ENCODE results near the gene GOLPH3L. TPM values are rescaled to one million over a fixed set of nuclear protein-coding genes. Genes with fewer than 3 reads are reported as not detected.
"Not testable (repeated sequence)": the region's sequence is repeated elsewhere in the genome, so short reads cannot be mapped to it uniquely, and the experiment has no call there.

GOLPH3L gene
- total RNA-seq, 1 donor from 2014 or later: 14.7 TPM

DNA sequence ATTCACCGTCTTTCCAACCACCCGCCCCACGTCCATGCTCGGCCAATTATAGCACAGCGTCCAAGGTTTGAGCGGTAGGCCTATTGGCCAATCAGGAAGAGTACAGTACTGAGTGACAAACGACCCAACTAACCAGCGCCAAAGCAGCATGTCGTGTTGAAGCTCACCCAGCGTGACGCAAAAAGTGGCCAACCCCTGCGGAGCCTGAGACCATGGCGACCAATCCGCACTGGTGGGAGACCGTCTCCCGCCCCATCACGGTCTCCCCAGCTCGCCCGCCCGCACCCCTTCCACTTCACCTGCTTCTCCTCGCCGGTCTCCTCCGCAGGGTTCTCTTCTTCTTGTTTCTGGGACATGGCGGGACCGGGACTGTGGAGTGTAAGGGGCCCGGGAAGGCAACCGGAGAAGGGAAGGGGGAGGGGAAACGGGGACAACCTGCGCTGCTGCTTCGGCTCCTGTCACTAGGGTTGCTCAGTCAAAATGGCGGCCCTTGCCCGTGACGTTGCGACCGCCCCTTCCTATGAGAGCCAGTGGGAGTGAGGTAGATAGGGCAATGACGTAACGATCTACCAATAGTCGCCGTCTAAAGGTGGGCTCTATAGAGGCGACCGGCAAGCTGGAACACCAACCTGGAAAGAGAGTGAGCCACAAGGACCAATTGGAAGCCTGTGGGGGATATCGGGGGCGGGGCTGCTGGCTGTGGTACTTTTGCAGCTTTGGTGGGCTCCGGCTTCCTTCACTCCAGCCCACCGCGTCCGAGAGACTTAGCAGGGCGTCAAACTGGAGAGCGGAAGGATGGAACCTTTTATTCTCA is 67.6 kb downstream of the GOLPH3L start, which contains the start of gene ENSA:
TSS of gene ENSA (minus strand) at position 498 of the 814 bp plus-strand sequence. CDS start at position 356, 142 bp downstream.
- Histone ChIP-seq H3K36me3 (peaks cover 32 to 33% of the 10 kb centered on the region in 2 donors), H3K27me3 (no peaks in the 10 kb centered on the region), H3K4me3 (peak within 1 kb of the TSS; percentile 83 to 85), H3K4me1 (peaks cover 6 to 10% of the 10 kb centered on the region in 2 donors), H3K27ac (peak within 1 kb of the TSS; percentile 88 to 97), H3K9me3 (no peaks in the 10 kb centered on the region)
- DNase-seq (ENCODE audit: low spot score in 2 of 2): peak; percentile 97 to 99
- TF ChIP-seq, protein P1, sequence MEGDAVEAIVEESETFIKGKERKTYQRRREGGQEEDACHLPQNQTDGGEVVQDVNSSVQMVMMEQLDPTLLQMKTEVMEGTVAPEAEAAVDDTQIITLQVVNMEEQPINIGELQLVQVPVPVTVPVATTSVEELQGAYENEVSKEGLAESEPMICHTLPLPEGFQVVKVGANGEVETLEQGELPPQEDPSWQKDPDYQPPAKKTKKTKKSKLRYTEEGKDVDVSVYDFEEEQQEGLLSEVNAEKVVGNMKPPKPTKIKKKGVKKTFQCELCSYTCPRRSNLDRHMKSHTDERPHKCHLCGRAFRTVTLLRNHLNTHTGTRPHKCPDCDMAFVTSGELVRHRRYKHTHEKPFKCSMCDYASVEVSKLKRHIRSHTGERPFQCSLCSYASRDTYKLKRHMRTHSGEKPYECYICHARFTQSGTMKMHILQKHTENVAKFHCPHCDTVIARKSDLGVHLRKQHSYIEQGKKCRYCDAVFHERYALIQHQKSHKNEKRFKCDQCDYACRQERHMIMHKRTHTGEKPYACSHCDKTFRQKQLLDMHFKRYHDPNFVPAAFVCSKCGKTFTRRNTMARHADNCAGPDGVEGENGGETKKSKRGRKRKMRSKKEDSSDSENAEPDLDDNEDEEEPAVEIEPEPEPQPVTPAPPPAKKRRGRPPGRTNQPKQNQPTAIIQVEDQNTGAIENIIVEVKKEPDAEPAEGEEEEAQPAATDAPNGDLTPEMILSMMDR (IDR thresholded peaks at IDR 0.05): no peak
- intact Hi-C loops (cut with DNase I): loop anchor here (1.0 to 5.0 kb wide), 2 partner anchors 114 to 248 kb away; partner anchors contain the start of genes ARNT and FALEC

DNA sequence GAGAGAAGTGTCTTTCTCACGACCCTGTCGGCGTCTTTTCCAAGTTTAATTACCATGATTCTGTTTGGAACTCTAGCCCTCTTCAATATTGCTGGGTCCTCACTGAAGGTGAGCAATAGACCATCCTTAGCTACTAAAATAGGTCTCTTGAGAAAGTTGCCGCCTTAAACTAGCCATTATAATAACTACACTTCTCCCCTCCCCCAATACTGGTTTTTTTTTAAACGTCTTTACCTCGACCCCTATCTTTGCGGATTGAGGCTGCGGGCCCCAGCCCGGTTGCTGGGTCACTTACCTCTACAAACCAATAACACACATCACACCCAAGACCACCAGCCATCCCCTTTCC is 68.2 kb downstream of the GOLPH3L start:
- peaks cover 6 to 10% of the 10 kb centered on the region in 2 donors for H3K4me1 ChIP-seq
- intact Hi-C loops (cut with DNase I): loop anchor here (1.0 to 5.0 kb wide), 2 partner anchors 113 to 249 kb away; partner anchors contain the start of genes ARNT and FALEC
- H3K9me3 ChIP-seq: no peaks in the 10 kb centered on the region
- no peaks in the 10 kb centered on the region for H3K27me3 ChIP-seq
- peak overlapping the region; percentile 83 to 85 for H3K4me3 ChIP-seq
- H3K36me3 ChIP-seq: peaks cover 38 to 39% of the 10 kb centered on the region in 2 donors
- TF ChIP-seq, protein P1 (IDR thresholded peaks at IDR 0.05): no peak
- no peak for DNase-seq (ENCODE audit: low spot score in 2 of 2)
- peak overlapping the region; percentile 88 to 97 for H3K27ac ChIP-seq

DNA sequence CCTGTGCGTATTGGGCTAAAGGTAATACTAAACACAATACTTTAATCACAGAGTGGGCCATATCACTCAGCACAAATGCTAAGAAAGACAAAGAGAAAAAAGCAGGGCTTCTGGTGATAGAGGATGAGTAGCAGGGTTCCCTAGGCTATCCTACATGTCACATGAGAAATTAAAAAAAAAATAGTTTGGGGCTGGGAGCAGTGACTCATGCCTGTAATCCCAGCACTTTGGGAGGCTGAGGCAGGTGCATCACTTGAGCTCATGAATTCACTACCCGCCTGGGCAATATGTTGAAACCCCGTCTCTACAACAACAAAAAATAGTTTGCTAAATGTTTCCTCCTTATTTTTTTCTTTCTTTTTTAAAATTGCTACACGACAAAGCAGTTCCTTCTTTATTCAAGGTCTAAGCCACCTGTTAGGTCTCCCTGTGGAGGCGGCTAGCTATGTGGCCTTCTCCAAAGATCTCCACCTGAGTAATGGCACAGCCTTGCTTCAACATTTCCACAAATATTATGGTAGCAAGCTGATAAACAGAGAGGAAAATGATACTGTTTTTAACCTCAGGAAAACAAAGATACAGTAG is 69.0 kb downstream of the GOLPH3L start:
- Histone ChIP-seq H3K27me3 (no peaks in the 10 kb centered on the region), H3K4me3 (peak overlapping the region; percentile 83 to 85), H3K27ac (peak overlapping the region; percentile 88 to 97), H3K4me1 (peaks cover 6 to 10% of the 10 kb centered on the region in 2 donors), H3K36me3 (peaks cover 40 to 42% of the 10 kb centered on the region in 2 donors), H3K9me3 (no peaks in the 10 kb centered on the region)
- TF ChIP-seq, protein P1 (IDR thresholded peaks at IDR 0.05): no peak
- no peak for DNase-seq (ENCODE audit: low spot score in 2 of 2)
- intact Hi-C loops (cut with DNase I): loop anchor here (5.0 kb wide), 1 partner anchor 249 kb away; the partner anchor contains the start of gene ARNT

DNA sequence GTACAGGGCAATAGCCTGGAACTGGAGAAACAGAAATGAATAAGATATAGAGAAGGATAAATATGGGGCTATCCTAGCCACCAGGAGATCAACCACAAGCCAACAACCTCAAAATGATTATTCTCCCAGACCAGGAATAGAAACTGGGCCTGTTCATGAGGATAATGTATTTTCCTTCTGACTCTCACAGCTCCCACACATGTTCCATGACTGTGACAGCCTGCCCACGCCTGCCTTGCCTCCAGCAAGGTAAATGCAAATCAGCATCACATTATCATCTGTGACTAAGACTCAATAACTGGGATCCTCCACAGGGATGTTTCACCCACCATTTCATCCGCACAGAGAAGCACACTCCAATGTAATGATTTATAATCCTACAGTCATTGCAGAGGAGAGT is 70.8 kb downstream of the GOLPH3L start:
- Histone ChIP-seq H3K27me3 (no peaks in the 10 kb centered on the region), H3K9me3 (no peaks in the 10 kb centered on the region), H3K4me3 (no peak overlapping the region), H3K4me1 (peaks cover 6 to 24% of the 10 kb centered on the region in 2 donors), H3K27ac (no peak overlapping the region), H3K36me3 (peaks cover 40 to 45% of the 10 kb centered on the region in 2 donors)
- intact Hi-C loops (cut with DNase I): loop anchor here (5.0 kb wide), 1 partner anchor 251 kb away; the partner anchor contains the start of gene ARNT
- DNase-seq (ENCODE audit: low spot score in 2 of 2): no peak
- TF ChIP-seq, protein P1 (IDR thresholded peaks at IDR 0.05): no peak

DNA sequence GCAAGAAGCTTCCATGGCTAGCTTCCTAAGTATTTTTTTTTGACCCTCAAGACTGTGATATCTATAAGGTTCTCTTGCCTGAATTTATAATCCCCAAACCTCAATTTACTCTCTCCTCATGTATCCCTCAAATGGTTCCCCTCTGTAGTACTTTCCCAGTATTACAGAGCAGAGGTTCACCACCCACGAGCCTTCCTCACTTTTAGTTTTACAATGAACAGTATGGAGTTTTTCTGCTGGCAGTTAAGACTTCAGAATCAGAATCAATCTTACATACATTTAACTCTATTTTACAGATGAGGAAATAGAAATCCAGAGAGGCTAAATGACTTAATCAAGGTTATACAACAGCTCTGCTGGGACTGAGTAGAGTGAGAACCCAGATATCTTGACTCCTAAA is 72.4 kb downstream of the GOLPH3L start:
- DNase-seq (ENCODE audit: low spot score in 2 of 2); H3K27me3 ChIP-seq; intact Hi-C loops (cut with DNase I); H3K4me3 ChIP-seq; H3K9me3 ChIP-seq; H3K27ac ChIP-seq: not testable (repeated sequence)
- H3K36me3 ChIP-seq: peaks cover 45 to 50% of the 10 kb centered on the region in 2 donors
- H3K4me1 ChIP-seq: peaks cover 10 to 37% of the 10 kb centered on the region in 2 donors

DNA sequence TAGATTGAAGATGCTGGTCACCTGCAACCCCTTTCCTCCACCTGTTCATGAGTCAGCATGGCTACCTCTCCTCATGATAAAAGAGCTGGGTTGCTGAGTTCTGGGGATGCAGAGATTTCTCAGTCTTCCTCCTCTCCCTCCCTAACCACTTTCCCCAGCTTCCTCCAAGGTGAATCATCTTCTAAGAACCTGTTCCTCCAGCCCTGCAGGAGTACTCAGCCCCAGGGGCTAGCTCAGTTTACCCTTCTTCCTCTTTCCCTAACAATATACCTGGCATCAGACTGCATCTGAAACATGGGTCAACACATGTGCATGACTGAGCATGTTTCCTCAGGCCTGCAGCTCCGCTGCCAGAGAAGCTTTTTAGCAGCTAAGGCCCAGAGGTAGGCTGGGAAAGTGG is 72.8 kb downstream of the GOLPH3L start:
- Histone ChIP-seq H3K27ac (peak overlapping the region in 1 of 2 donors; percentile 19), H3K36me3 (peaks cover 45 to 52% of the 10 kb centered on the region in 2 donors), H3K4me1 (peaks cover 10 to 41% of the 10 kb centered on the region in 2 donors)
- DNase-seq (ENCODE audit: low spot score in 2 of 2); intact Hi-C loops (cut with DNase I); H3K9me3 ChIP-seq; H3K27me3 ChIP-seq; H3K4me3 ChIP-seq: not testable (repeated sequence)
